SIG-M5 treated with dmso at 0.1 percent for 504 hours (cell line): ENCODE data around the gene RAB43.
"Not testable (repeated sequence)": the region's sequence is repeated elsewhere in the genome, so short reads cannot be mapped to it uniquely, and the experiment has no call there.

Experiments used
- DNase-seq: peaks from one replicate; lab custom pipeline; 2025; ENCODE audit not compliant: unreplicated experiment; lab: John Stamatoyannopoulos, UW

The RAB43 gene

DNA sequence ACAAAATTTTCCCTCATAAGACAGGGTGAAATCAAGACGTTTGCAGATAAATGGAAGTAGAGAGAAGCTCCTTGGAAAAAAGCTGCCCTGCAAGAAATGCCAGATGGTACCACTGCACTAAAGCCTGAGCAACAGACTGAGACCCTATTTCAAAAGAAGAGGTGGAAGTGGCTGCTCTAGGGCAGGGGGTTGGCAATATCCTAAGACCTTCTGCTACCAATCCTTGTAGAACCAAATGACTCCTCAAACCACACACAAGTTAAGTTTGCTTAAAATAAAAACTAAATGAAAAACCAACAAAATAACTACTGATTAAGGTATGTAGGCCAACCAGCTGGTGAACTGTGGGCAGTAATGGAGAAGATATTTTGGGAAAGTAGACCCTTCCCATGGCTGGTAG is 21.3 kb downstream of the RAB43 start:
- DNase-seq: no peak

- no peak for DNase-seq
Measured at GRCh38 chr3:129095285-129095684, 26.3 kb downstream of the RAB43 start.

DNA sequence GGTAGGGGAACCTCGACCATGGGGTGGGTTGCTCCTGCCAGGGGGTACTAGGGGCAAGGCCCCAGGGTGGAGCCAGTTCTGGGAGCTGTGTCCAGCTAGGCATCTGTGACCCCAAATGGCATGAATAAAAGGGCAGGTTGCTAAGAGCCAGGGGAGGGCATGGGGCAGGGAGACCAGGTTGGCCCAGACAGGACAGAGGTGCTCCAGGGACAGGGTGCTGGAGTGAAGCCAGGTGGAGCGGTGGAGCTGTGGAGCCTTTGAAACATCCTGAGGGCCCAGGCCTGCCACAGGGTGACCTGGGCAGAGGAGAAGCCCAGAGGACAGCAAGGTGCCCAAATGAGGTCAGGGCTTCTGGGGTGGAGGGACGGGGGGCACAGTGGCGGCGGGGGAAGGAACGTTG is 33.3 kb downstream of the RAB43 start:
- DNase-seq: not testable (repeated sequence)

GRCh38 chr3:129087904-129088303 is 33.7 kb downstream of the RAB43 start:
- peak; percentile 15 for DNase-seq

- DNase-seq: no peak
Measured at GRCh38 chr3:129087138-129087702, 34.4 kb downstream of the RAB43 start.

GRCh38 chr3:129085818-129086217 is 35.8 kb downstream of the RAB43 start:
- no peak for DNase-seq

DNA sequence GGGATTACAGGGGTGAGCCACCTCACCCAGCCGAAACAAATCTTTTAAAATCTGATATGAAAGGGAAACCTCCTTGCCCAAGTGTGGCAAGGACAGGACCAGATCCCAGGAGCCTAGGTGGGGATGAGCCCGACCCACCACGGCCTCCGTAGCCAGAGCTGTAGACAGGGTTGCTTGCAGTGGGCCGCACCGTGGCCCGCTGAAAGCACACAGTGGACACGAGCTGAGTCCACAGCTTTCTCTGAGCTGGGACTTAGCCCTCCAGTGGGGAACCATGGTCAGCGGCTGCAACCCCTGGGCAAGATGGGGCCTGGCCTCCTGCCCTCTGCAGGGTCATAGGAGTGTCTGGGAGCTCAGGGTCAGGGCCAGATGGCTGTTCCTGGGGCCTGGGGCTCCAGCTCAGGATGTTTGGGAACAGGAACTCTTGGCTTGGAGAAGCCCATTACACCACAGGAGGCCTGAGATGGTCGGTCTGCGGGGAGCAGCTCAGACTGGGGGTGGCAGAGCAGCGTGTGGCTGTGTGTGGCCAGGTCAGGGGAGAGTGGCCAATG is 36.4 kb downstream of the RAB43 start:
- DNase-seq: no peak

- DNase-seq: no peak
Measured at GRCh38 chr3:129084501-129084900, 37.1 kb downstream of the RAB43 start.

- no peak for DNase-seq
Measured at GRCh38 chr3:129082026-129082425, 39.6 kb downstream of the RAB43 start.

GRCh38 chr3:129081503-129081902 is 40.1 kb downstream of the RAB43 start:
- DNase-seq: no peak

GRCh38 chr3:129078510-129078909 is 43.1 kb downstream of the RAB43 start:
- no peak for DNase-seq

- DNase-seq: no peak
Measured at GRCh38 chr3:129077222-129077621, 44.4 kb downstream of the RAB43 start.

DNA sequence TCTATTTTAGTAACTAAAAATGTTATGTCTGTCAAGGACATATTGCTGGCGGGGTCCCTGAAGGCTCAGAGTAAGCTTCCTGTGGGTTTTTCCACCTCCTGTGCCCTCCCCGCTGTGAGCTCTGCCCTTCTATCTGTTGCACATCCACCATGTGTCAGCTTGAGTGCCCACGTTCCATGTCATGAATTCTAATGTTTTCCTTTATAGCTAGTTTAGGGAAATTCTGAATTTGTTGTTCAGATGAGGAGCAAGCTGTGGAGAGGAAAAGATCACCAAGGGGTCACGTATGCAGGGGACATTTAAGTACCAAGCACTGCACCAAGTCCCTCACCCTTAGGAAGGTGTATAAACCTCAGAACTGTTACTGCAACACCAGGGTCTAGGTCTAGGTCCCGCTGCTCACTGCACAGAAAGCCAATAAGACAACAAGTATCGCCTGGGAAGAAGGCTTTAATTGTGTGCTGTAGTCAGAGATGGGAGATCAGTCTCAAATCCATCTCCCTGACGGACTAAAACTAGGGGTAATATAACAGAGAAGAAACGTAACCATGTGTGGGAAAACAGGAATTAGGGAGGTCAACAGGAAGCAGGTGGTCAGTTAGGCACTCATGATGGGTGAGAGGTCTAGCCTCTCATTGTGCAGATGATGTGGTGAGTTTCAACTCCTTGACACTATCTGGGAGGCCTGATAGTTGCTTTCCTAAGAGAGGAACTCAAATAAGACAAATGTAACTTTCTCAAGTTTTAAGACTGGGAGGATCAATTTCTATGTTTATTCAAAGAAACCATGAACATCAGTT is 51.3 kb downstream of the RAB43 start:
- DNase-seq: no peak

GRCh38 chr3:129069313-129070085 is 52.1 kb downstream of the RAB43 start:
- DNase-seq: not testable (repeated sequence)

GRCh38 chr3:129068291-129068886 is 53.2 kb downstream of the RAB43 start:
- DNase-seq: no peak

DNA sequence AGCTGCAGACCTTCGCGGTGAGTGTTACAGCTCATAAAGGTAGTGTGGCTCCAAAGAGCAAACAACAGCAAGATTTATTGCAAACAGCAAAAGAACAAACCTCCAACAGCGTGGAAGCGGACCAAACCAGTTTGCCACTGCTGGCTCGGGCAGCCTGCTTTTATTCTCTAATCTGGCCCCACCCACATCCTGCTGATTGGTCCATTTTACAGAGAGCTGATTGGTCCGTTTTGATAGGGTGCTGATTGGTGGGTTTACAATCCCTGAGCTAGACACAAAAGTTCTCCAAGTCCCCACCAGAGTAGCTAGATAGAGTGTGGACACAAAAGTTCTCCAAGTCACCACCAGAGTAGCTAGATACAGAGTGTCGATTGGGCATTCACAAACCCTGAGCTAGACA is 53.9 kb downstream of the RAB43 start:
- DNase-seq: not testable (repeated sequence)

GRCh38 chr3:129065720-129066073 is 55.9 kb downstream of the RAB43 start:
- DNase-seq: no peak

DNA sequence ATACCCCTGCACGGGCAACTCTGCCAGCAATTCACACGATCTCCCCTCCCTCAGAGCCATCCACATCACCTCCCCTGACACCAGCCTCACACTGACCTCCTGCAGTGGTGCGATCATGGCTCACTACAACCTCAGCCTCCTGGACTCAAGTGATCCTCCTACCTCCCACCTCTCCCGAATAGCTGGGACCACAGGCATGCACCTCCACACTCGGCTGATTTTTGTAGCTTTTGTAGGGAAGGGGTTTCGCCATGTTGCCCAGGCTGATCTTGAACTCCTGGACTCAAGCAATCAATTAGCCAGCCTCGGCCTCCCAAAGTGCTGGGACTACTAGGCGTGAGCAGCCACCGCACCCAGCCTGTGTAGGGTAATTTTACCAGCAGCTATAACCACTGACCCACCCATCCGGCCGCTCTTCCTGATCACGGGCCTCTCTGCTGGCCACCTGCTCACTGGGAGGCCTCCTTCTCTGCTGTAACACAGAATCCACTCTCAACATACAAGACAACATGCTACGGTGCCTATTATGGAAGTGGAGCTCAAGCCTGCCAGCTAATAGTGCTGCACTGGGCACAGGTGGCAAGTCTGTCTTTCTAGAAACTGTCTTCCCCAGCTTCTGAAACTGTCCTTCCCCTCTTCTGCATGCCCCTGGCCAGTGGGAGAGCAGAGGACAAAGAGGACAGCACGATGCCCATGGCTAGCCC is 56.4 kb downstream of the RAB43 start:
- no peak for DNase-seq

- no peak for DNase-seq
Measured at GRCh38 chr3:129063841-129064482, 57.6 kb downstream of the RAB43 start.

GRCh38 chr3:129063091-129063640 is 58.4 kb downstream of the RAB43 start:
- DNase-seq: no peak
